HEK293 (cell line): ENCODE data around the gene ZFYVE19.

ENCODE experiments used
- ZNF138 ChIP-seq: fragments of 450-650 bp; formaldehyde crosslinking; IDR thresholded peaks from 2 replicates; pipeline ENCODE4 v1.5.1; 2016; ENCODE audit warnings: missing biosample characterization, missing genetic modification characterization, borderline replicate concordance
- TF ChIP-seq, protein P1 (sequence below): fragments of 450-650 bp; formaldehyde crosslinking; IDR thresholded peaks from 2 replicates; pipeline ENCODE4 v1.5.1; 2016; ENCODE audit warnings: missing biosample characterization, missing genetic modification characterization
- TF ChIP-seq, protein P2 (sequence below): fragments of 450-650 bp; formaldehyde crosslinking; IDR thresholded peaks from 2 replicates; pipeline ENCODE4 v1.5.1; 2016; ENCODE audit warnings: missing biosample characterization, missing genetic modification characterization, low read depth

DNA sequence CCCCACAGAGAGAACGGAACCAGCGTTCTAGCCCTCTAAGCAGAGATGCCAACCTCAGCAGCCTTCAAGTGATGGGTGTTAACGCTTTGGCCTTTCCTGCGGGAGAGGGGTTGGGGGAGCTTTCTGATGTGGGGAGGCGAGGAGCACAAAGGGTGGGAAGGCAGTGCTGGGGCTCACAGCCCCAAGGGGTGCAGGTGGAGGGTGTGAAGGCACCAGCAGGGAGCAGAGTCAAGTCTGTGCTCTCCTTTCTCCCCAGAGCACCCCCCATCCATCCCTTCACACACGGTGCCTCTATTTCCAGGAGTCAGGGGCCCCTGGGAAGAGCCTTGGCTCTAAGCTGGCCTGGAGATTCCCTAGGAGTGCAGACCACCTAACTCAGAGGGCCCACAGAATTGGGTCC lies 33.0 kb upstream of the ZFYVE19 start:
- TF ChIP-seq ZNF138 (tag by site-specific recombination) = no peak
- TF ChIP-seq, protein P1, sequence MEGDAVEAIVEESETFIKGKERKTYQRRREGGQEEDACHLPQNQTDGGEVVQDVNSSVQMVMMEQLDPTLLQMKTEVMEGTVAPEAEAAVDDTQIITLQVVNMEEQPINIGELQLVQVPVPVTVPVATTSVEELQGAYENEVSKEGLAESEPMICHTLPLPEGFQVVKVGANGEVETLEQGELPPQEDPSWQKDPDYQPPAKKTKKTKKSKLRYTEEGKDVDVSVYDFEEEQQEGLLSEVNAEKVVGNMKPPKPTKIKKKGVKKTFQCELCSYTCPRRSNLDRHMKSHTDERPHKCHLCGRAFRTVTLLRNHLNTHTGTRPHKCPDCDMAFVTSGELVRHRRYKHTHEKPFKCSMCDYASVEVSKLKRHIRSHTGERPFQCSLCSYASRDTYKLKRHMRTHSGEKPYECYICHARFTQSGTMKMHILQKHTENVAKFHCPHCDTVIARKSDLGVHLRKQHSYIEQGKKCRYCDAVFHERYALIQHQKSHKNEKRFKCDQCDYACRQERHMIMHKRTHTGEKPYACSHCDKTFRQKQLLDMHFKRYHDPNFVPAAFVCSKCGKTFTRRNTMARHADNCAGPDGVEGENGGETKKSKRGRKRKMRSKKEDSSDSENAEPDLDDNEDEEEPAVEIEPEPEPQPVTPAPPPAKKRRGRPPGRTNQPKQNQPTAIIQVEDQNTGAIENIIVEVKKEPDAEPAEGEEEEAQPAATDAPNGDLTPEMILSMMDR (tag by site-specific recombination) = no peak
- TF ChIP-seq, protein P2, sequence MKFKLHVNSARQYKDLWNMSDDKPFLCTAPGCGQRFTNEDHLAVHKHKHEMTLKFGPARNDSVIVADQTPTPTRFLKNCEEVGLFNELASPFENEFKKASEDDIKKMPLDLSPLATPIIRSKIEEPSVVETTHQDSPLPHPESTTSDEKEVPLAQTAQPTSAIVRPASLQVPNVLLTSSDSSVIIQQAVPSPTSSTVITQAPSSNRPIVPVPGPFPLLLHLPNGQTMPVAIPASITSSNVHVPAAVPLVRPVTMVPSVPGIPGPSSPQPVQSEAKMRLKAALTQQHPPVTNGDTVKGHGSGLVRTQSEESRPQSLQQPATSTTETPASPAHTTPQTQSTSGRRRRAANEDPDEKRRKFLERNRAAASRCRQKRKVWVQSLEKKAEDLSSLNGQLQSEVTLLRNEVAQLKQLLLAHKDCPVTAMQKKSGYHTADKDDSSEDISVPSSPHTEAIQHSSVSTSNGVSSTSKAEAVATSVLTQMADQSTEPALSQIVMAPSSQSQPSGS (tag by site-specific recombination) = no peak
